GM21447 (cell line): ENCODE data around the gene PLXNA2.

Experiments
- ATAC-seq: cut with Tn5 transposase; IDR thresholded peaks from one replicate; pipeline ENCODE4 v1.9.1; 2021; ENCODE audit not compliant: unreplicated experiment

Gene PLXNA2

DNA sequence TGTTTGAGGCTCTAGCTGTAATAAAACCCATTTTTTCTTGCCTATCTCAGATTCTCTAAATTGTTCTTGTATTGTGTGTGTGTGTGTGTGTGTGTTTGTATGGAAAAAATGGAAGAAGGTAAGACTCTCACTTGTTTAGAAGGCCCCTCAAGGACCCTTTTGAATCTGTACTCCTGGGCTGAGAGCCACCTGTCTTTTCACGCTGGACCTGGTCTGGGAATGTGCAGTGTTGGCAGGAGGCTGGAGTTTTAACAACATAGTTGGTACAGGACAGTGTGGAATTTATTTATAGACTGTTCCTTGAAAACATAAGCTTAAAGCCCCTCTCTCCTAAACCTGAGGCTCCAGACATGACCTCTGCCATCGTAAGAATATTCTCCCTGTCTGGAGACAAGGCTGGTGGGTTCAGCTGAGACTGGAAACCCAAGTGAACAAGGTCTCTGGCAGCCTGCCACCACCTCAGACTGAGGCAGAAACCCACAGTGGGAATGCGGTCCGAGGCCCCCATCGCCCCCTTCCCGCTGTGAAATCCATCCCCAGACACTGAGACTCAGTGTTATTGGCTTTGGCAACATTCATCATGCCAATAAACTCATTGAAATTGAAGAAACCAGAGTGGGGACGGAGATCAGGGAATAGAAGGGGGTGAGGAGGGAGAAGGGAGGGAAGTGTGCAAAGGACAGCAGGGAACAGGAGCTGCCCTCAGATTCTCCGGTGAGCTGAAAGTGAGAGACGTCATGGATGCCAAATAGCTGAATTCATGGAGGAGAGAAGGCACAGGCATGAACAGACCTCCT, 24.6 kb upstream of the PLXNA2 start:
- ATAC-seq: no peak

DNA sequence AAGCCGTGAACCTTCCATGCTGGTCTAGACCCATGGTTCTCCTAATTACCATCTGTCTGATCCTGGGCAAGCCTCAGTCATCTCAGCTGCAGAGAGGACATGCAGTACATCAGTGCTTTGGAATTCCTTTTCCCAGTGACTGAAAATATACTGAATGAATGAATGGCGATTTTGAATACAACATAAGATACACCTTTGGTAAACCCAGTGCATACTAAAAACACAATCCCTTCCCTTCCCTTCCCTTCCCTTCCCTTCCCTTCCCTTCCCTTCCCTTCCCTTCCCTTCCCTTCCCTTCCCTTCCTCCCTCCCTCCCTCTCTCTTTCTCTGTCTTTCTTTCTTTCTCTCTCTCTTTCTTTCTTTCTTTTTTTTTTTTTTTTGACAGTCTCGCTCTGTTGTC, 21.3 kb upstream of the PLXNA2 start:
- no peak for ATAC-seq

DNA sequence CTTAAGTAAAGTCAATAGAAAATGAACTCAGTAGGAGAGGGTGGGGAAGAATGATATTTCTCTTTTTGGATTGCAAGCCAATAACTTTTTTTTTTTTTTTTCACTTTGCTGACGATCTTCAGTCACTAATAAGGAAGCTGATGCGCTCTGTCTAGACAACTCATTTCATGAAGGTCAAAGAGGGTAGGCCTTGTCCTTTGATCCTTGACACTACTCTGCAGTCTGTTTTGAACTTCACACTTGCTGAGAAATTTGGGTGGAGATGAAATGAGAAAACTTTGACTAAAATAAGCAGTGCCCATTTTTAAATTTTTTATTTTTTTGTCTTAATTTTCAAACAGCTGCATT, 20.9 kb upstream of the PLXNA2 start:
- ATAC-seq: no peak

GRCh38 chr1:208264469-208265121, 20.4 kb upstream of the PLXNA2 start:
- ATAC-seq: no peak

DNA sequence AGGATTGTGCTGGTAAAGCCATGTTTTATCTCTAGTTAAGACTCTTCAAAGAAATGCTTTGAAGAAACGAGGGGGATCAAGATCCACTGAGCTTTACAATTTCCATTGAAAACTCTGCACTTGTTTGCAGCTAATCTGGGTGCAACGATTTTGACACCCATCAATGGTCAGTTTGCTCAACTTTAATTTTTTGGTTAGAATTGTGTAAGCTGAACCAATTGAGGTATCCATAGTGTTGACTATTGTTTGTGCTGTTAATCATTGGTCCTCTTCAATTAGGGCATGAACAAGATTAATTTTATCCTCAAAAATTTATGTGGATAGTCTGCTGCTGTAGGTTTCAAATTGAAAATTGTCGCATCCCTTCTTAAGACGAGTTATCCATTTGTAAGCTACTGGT, 17.7 kb upstream of the PLXNA2 start:
- ATAC-seq: no peak

- no peak for ATAC-seq
Measured at GRCh38 chr1:208258277-208258676, 14.1 kb upstream of the PLXNA2 start.

DNA sequence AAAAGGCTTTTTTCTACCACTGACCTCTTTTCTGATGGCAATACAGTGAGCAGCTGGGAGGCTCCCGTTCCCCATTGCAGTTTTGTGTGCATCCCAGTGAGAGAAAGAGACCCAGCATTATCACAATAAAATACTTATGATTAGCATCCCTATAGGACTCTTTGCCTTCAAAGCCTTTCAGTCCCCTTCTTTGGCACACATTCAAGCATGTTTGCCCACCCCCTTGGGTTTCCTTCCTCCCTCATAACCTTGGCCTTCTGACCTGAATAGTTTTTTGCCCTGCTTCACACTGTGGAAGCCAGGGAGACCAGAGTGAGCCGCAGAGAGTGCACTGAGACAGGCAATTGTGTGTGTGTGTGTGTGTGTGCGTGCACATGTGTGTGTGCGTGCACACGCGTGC, 13.2 kb upstream of the PLXNA2 start:
- no peak for ATAC-seq

- no peak for ATAC-seq
Measured at GRCh38 chr1:208256556-208256955, 12.4 kb upstream of the PLXNA2 start.

DNA sequence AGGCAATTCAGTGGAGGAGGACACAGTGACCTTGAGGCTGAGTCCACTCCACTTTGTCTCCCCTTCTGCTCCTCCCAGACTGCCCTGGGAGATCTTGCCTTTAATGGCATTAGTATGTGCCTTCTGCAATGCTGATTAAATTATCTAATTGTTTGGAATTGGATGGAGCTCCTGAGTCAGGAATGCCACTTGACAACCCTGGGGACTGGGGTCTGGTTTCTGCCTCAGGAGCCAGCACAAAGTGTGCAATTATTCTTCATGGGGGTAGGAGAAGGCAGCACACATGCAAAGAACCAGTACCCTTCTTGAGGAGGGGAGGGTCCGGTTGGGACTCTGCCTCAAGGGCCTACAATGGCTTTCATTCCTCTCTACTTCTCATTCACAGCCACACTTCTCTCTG, 11.9 kb upstream of the PLXNA2 start:
- ATAC-seq: no peak

DNA sequence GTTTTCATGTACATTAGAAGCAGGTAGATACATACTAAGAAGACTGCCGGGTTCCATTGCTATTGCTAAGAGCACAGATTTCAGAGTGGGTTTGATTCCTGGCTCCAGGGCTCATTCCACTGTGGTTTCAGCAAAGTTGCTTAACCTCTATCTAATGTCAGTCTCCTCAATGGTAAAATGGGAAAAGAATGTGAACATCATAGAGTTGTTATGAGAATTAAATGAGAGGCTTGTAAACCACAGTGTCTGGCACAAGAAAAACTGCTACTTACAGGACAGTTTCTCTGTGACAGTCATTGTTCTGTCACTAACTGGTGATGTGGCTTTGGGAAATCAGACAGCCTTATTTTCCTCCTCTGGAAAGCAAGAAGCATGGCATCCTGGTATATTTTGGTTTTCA, 10.7 kb upstream of the PLXNA2 start:
- no peak for ATAC-seq

GRCh38 chr1:208254376-208254775, 10.2 kb upstream of the PLXNA2 start:
- ATAC-seq: no peak

DNA sequence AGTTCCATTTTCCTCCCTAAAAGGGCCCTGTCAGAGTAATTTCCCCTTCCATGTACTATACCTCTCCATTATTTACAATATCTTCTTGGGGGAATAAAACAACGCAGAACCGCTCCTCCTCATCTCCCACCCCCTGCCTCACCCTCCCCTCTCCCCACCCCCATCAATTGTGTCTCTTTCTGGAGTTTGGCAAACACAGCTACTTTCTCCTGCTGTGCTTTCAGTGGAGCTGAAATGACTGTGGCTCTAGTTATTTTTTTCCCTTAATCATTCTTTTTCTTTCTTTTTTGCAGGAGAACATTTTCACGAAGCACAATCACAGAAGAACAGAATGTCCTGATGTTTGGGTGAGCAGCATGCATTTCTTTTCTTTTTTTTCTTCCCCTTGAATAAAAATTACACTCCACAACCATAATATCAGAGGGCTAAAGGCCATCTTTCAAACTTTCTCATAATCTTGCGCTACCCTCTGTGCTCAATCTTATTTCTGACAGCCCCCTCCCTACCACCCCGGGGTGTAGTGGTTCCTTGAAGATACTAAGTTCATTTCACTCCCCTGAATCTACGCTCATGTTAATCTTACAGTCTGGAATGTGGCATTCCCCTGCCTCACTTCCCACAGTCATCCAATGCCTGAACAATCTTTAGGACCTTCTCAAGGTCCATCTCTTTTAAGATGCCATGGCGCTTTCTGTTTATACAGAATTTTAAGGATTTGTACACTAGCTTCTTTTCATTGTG, 8.8 kb upstream of the PLXNA2 start:
- no peak for ATAC-seq

GRCh38 chr1:208251911-208252835, 8.0 kb upstream of the PLXNA2 start:
- ATAC-seq: no peak

GRCh38 chr1:208251015-208251414, 6.8 kb upstream of the PLXNA2 start:
- no peak for ATAC-seq

DNA sequence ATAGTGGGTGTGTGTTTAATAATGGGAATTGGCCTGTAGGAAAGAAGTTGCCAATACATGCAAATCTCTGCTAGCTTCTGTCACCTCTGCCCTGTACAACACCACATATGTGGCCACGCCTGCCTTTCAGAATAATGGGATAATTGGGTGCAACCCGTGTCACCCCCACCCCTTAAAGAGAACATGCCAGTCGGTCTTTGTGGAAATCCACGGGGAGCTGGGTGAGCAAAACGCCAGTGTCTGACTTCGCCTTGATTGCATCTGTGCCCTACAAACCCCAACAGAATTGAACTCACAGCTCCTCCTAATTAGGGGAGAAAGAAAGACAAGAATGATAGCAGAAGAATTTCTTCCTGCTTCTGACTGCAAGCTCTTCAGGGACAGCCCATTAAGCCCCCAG, 6.4 kb upstream of the PLXNA2 start:
- no peak for ATAC-seq

DNA sequence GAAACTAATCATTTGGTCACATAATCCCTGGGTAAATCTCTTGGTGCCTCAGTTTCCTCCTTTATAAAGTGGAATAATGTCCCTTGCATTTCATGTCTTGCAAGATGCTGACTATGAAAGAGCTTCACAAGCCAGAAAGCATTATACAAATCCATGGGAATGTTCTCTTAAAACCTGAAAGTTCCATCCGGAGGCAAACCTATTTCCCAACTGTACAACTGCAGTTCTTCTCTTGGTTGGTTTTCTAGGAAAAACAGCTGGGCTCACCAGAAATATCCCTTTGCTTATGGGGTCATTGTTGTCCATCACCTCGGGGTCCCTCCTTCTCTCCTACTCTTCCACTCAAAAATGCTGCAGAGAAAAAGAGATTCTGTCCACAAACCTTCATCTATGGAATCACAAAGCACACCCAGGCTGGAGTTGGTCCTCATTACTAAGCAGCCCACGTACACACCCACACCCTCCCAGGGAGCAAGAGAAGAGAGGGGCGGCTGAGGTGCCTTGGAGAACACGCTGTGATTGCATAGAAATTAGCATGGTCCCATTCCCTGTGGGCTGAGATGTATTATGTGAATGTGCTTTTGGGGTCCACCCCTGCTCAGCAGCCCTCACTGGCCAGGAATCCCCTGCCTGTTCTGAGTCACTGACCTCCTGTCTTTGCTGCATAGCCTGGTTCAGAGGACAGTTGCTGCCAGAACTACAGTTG, 5.0 kb upstream of the PLXNA2 start:
- ATAC-seq: no peak

GRCh38 chr1:208248307-208248801, 4.2 kb upstream of the PLXNA2 start:
- no peak for ATAC-seq

GRCh38 chr1:208247696-208248095, 3.5 kb upstream of the PLXNA2 start:
- no peak for ATAC-seq

GRCh38 chr1:208245185-208245705, 1.1 kb upstream of the PLXNA2 start:
- peak; percentile 67 for ATAC-seq

DNA sequence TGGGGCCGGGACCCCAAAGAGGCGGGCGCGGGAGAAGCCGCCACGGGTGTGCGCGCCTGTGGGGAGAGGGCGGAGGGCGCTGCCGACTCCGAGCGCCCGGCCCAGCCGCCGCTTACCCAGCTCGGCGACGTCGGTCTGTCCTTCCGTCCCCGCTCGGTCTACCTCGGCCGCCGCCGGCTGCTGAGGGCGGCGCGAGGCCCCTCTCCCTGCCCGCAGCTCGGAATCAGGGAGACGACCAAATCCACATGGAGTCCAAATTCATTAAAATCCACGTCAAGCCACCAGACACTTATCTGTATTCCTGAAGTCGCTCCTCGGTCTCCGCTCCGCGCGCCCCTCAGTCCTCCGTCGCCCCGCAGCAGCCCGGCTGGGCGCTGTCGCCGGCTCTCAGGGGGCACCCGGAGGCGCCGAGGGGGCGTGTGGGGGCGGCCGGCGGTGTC, 637 bp downstream of the PLXNA2 start:
- no peak for ATAC-seq
